K562 (cell line): Measurements from ENCODE around the gene PCBP4. TPM values are rescaled to one million over a fixed set of nuclear protein-coding genes. Genes with fewer than 3 reads are reported as not detected.

ENCODE experiments used
- BHLHE40 ChIP-seq: IDR thresholded peaks from 2 replicates; pipeline ENCODE4 v1.6.1; 2011; ENCODE audit warnings: low read length, improper control_type of control experiment
- CBX8 ChIP-seq: fragments of 200-600 bp; sonication (generic); IDR thresholded peaks from 2 replicates; pipeline ENCODE4 v1.6.1; 2012; ENCODE audit warnings: borderline replicate concordance, mixed run types, low read depth, mild to moderate bottlenecking, moderate library complexity, mixed read lengths, low read length, control low read depth, inconsistent platforms; ENCODE audit not compliant: poor library complexity, severe bottlenecking; ENCODE audit errors: extremely low read depth
- DPF2 ChIP-seq: fragments of 450-650 bp; IDR thresholded peaks from 2 replicates; pipeline ENCODE4 v1.6.1; 2016
- HCFC1 ChIP-seq: IDR thresholded peaks from 2 replicates; pipeline ENCODE4 v1.6.1; 2012; ENCODE audit warnings: low read depth, low read length, improper control_type of control experiment
- HMG20A ChIP-seq: fragments of 450-650 bp; formaldehyde crosslinking; conservative IDR thresholded peaks from 2 replicates; pipeline ENCODE4 v1.4.0; 2020; ENCODE audit warnings: mild to moderate bottlenecking, mixed read lengths
- HNRNPUL1 ChIP-seq: fragments of 200-400 bp; formaldehyde crosslinking; IDR thresholded peaks from 2 replicates; pipeline ENCODE4 v1.6.1; 2017; ENCODE audit warnings: low read length
- NFYB ChIP-seq: IDR thresholded peaks from 2 replicates; pipeline ENCODE4 v1.6.1; 2011; ENCODE audit warnings: mild to moderate bottlenecking, moderate library complexity; ENCODE audit not compliant: insufficient read length; ENCODE audit errors: extremely low read depth
- OTX1 ChIP-seq: fragments of 450-650 bp; formaldehyde crosslinking; IDR thresholded peaks from 2 replicates; pipeline ENCODE4 v1.4.0; 2022; ENCODE audit warnings: mild to moderate bottlenecking
- POLR3A ChIP-seq: IDR thresholded peaks from 2 replicates; pipeline ENCODE4 v1.6.1; 2011; ENCODE audit warnings: borderline replicate concordance, mild to moderate bottlenecking, moderate library complexity; ENCODE audit not compliant: insufficient read length, insufficient read depth; ENCODE audit errors: extremely low read depth
- SAP30 ChIP-seq: fragments of 200-600 bp; sonication (generic); IDR thresholded peaks from 2 replicates; pipeline ENCODE4 v1.6.1; 2012; ENCODE audit warnings: borderline replicate concordance, low read depth, mild to moderate bottlenecking, moderate library complexity, low read length, control low read depth, inconsistent platforms; ENCODE audit not compliant: insufficient read depth, poor library complexity, severe bottlenecking
- SREBF1 ChIP-seq: fragments of 150-350 bp; IDR thresholded peaks from 2 replicates; pipeline ENCODE4 v1.6.1; 2014; ENCODE audit warnings: antibody characterized with exemption, low read depth, low read length, borderline replicate concordance
- U2AF1 ChIP-seq: fragments of 200-400 bp; formaldehyde crosslinking; optimal IDR thresholded peaks from 2 replicates; pipeline ENCODE3; 2017; ENCODE audit warnings: mild to moderate bottlenecking, low read depth, low read length, moderate library complexity
- ZBTB8A ChIP-seq: fragments of 450-650 bp; IDR thresholded peaks from 2 replicates; pipeline ENCODE4 v1.6.1; 2018; ENCODE audit warnings: mild to moderate bottlenecking, moderate library complexity; ENCODE audit not compliant: partially characterized antibody
- ZNF23 ChIP-seq: fragments of 250-450 bp; sonication (Bioruptor Pico); IDR thresholded peaks from 2 replicates; pipeline ENCODE4 v1.4.0; 2020; ENCODE audit warnings: mild to moderate bottlenecking
- ZNF449 ChIP-seq: fragments of 250-450 bp; sonication (Bioruptor Pico); IDR thresholded peaks from 2 replicates; pipeline ENCODE4 v1.8.0; 2022; ENCODE audit warnings: moderate library complexity, mild to moderate bottlenecking, inconsistent platforms
- ZNF766 ChIP-seq: fragments of 200-800 bp; sonication (Bioruptor generic); conservative IDR thresholded peaks from 2 replicates; pipeline ENCODE4 v1.6.1; 2016; ENCODE audit warnings: missing genetic modification characterization, missing compliant biosample characterization
- ZSCAN29 ChIP-seq: fragments of 450-650 bp; IDR thresholded peaks from 2 replicates; pipeline ENCODE4 v1.6.1; 2017
- polyA plus RNA-seq, 8 experiments: library from polyadenylated mRNA; depleted of rRNA in 4 of 8; stranded (reverse) in 5 of 8; unstranded in 3 of 8; fragments of >200 nt; fragmentation: Nextera tagmentation in 2 of 8; fragmentation: Illumina TruSeq in 1 of 8; extraction: Ambion mirVana in 2 of 8; extraction: Trizol in 1 of 8; gene quantifications; 2 replicates each; pipeline versions ENCODE4 v1.2.1 to v1.2.3, GENCODE V29; 2011 to 2014; ENCODE audit warnings: inconsistent platforms in 1 of 8, missing spikeins in 1 of 8
- total RNA-seq, 7 experiments: library from RNA; depleted of rRNA in 6 of 7; stranded (reverse); fragments of >200 nt in 6 of 7; fragmentation: Illumina TruSeq in 2 of 7; extraction: Trizol in 2 of 7; gene quantifications; 2 replicates each; pipeline versions ENCODE4 v1.2.1 to v1.2.3, GENCODE V29; 2011 to 2021; ENCODE audit warnings: low replicate concordance in 1 of 7
- TF ChIP-seq, protein P1 (sequence below): fragments of 450-650 bp; formaldehyde crosslinking; IDR thresholded peaks from 2 replicates; pipeline ENCODE4 v1.4.0; 2022; ENCODE audit warnings: missing genetic modification characterization
- TF ChIP-seq, protein P2 (sequence below): fragments of 250-450 bp; sonication (Bioruptor Pico); IDR thresholded peaks from 2 replicates; pipeline ENCODE4 v1.4.0; 2020
- TF ChIP-seq, protein P3 (sequence below), 2 experiments: fragments of 150-350 bp in 1 of 2; IDR thresholded peaks; 2 replicates each; pipeline ENCODE4 v1.6.1; 2012 to 2016; ENCODE audit warnings: low read depth in 2 of 2, low read length in 2 of 2, mild to moderate bottlenecking in 1 of 2, moderate library complexity in 1 of 2

Gene PCBP4
- total and polyA plus RNA-seq, 9 of the 15 experiments (the other 6 are each of a cell fraction or from before 2014, with no cell fraction given): 0.06 to 5.8 (median 2.6) TPM

DNA sequence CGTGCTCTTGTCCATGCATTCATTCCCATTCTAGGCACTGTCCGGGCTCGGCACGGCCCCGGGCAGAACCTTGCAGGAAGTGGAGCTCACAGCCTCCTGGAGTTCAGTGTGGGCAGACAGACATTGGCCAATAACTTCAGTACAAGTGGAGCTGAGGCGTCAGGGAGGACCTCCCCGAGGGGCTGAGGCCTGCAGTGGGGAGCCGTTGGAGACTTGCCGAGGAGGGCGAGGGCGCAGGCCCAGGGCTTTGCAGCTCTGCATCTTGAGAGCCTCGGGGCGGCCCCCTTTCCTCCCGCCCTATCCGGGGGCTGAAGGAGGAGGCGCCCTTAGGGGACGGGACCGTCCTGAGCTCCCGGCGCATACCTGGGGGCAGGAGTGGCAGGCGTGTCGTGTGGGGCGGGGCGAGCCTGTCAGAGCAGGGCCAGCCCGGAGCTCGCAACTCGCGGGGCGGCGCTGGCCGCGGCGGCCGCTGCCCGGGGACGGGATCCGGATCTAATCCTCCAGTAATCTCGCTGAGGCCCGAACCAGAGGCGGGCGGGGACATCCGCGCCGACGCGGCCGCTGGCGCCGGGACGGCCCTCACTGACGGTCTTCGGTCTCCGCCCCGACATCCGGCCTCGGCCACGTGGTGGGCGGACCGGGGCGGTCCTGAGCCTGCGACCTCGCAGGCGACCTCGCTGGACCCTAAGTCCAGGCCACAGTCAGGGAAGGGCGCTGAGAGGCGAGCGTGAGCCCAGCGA, 15.8 kb upstream of the PCBP4 start, which contains the start of gene ACY1 (continued):
- TF ChIP-seq OTX1 (CRISPR knock-in tag): no peak
- TF ChIP-seq, protein P1, sequence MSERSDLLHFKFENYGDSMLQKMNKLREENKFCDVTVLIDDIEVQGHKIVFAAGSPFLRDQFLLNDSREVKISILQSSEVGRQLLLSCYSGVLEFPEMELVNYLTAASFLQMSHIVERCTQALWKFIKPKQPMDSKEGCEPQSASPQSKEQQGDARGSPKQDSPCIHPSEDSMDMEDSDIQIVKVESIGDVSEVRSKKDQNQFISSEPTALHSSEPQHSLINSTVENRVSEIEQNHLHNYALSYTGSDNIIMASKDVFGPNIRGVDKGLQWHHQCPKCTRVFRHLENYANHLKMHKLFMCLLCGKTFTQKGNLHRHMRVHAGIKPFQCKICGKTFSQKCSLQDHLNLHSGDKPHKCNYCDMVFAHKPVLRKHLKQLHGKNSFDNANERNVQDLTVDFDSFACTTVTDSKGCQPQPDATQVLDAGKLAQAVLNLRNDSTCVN (CRISPR knock-in tag): no peak
- TF ChIP-seq SAP30: peak; percentile 49
- TF ChIP-seq CBX8: no peak
- TF ChIP-seq U2AF1: no peak
- TF ChIP-seq POLR3A: no peak
- no peak for TF ChIP-seq ZNF23 (CRISPR knock-in tag)
- peak; percentile 60; the same call in 1 of the 2 replicates for TF ChIP-seq ZSCAN29
- TF ChIP-seq, protein P2, sequence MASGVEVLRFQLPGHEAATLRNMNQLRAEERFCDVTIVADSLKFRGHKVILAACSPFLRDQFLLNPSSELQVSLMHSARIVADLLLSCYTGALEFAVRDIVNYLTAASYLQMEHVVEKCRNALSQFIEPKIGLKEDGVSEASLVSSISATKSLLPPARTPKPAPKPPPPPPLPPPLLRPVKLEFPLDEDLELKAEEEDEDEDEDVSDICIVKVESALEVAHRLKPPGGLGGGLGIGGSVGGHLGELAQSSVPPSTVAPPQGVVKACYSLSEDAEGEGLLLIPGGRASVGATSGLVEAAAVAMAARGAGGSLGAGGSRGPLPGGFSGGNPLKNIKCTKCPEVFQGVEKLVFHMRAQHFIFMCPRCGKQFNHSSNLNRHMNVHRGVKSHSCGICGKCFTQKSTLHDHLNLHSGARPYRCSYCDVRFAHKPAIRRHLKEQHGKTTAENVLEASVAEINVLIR (CRISPR knock-in tag): no peak
- peak; percentile 15 for TF ChIP-seq NFYB
- TF ChIP-seq DPF2: no peak
- TF ChIP-seq, protein P3, sequence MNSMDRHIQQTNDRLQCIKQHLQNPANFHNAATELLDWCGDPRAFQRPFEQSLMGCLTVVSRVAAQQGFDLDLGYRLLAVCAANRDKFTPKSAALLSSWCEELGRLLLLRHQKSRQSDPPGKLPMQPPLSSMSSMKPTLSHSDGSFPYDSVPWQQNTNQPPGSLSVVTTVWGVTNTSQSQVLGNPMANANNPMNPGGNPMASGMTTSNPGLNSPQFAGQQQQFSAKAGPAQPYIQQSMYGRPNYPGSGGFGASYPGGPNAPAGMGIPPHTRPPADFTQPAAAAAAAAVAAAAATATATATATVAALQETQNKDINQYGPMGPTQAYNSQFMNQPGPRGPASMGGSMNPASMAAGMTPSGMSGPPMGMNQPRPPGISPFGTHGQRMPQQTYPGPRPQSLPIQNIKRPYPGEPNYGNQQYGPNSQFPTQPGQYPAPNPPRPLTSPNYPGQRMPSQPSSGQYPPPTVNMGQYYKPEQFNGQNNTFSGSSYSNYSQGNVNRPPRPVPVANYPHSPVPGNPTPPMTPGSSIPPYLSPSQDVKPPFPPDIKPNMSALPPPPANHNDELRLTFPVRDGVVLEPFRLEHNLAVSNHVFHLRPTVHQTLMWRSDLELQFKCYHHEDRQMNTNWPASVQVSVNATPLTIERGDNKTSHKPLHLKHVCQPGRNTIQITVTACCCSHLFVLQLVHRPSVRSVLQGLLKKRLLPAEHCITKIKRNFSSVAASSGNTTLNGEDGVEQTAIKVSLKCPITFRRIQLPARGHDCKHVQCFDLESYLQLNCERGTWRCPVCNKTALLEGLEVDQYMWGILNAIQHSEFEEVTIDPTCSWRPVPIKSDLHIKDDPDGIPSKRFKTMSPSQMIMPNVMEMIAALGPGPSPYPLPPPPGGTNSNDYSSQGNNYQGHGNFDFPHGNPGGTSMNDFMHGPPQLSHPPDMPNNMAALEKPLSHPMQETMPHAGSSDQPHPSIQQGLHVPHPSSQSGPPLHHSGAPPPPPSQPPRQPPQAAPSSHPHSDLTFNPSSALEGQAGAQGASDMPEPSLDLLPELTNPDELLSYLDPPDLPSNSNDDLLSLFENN (IDR thresholded peaks at IDR 0.05; ENCODE audit: low read depth in 2 of 2, low read length in 2 of 2): no peak
- TF ChIP-seq HMG20A (CRISPR knock-in tag): no peak
- TF ChIP-seq HNRNPUL1: no peak
- TF ChIP-seq BHLHE40: peak; percentile 59; the same call in 1 of the 2 replicates
- TF ChIP-seq ZNF766 (CRISPR knock-in tag): no peak
- TF ChIP-seq SREBF1: no peak
- TF ChIP-seq HCFC1: peak; percentile 31; the same call in 1 of the 2 replicates
- TF ChIP-seq ZBTB8A: no peak
- no peak for TF ChIP-seq ZNF449
